SK-N-SH treated with all-trans-retinoic acid at 6 μM for 48 hours (cell line): ENCODE measurements around the gene ARL5A.

Experiments used
- ATAC-seq: fragments of 200-7000 bp; cut with Tn5 transposase; 3 replicates; pipeline ENCODE4 v1.9.1; 2020; ENCODE audit warnings: mild to moderate bottlenecking, moderate library complexity
- ARNTL ChIP-seq: fragments of 450-650 bp; formaldehyde crosslinking; IDR thresholded peaks from 2 replicates; pipeline ENCODE4 v1.5.0; 2020; ENCODE audit warnings: low read depth, mild to moderate bottlenecking, moderate library complexity, borderline replicate concordance
- BACH2 ChIP-seq: fragments of 250-450 bp; sonication (Bioruptor Pico); IDR thresholded peaks from 2 replicates; pipeline ENCODE4 v1.9.0; 2021; ENCODE audit warnings: mild to moderate bottlenecking, borderline replicate concordance
- CSDC2 ChIP-seq: fragments of 250-450 bp; sonication (Bioruptor Pico); IDR thresholded peaks from 2 replicates; pipeline ENCODE4 v1.5.0; 2020; ENCODE audit warnings: mild to moderate bottlenecking, moderate library complexity
- ESRRG ChIP-seq: fragments of 250-450 bp; sonication (Bioruptor Pico); IDR thresholded peaks from 2 replicates; pipeline ENCODE4 v1.6.1; 2021; ENCODE audit warnings: mild to moderate bottlenecking
- ISL1 ChIP-seq: fragments of 250-450 bp; sonication (Bioruptor Pico); IDR thresholded peaks from 2 replicates; pipeline ENCODE4 v2.1.2; 2022; ENCODE audit warnings: mild to moderate bottlenecking, moderate library complexity
- OSR1 ChIP-seq: fragments of 250-450 bp; sonication (Bioruptor Pico); IDR thresholded peaks from 2 replicates; pipeline ENCODE4 v1.8.0; 2022; ENCODE audit warnings: moderate library complexity, mild to moderate bottlenecking, inconsistent platforms
- PATZ1 ChIP-seq: fragments of 250-450 bp; sonication (Bioruptor Pico); IDR thresholded peaks from 2 replicates; pipeline ENCODE4 v1.8.0; 2020; ENCODE audit warnings: mild to moderate bottlenecking, moderate library complexity, borderline replicate concordance
- PPARA ChIP-seq: fragments of 250-450 bp; sonication (Bioruptor Pico); IDR thresholded peaks from 2 replicates; pipeline ENCODE4 v1.5.0; 2020; ENCODE audit warnings: mild to moderate bottlenecking, borderline replicate concordance
- RARB ChIP-seq: fragments of 250-450 bp; sonication (Bioruptor Pico); IDR thresholded peaks from 2 replicates; pipeline ENCODE4 v1.8.0; 2021; ENCODE audit warnings: mild to moderate bottlenecking, moderate library complexity
- SNAI2 ChIP-seq: fragments of 250-450 bp; sonication (Bioruptor Pico); IDR thresholded peaks from 2 replicates; pipeline ENCODE4 v1.5.0; 2020; ENCODE audit warnings: mild to moderate bottlenecking, moderate library complexity
- TCF4 ChIP-seq: fragments of 250-450 bp; sonication (Bioruptor Pico); IDR thresholded peaks from 2 replicates; pipeline ENCODE4 v1.8.0; 2021; ENCODE audit warnings: mild to moderate bottlenecking, moderate library complexity, borderline replicate concordance
- TOX ChIP-seq: fragments of 250-450 bp; sonication (Bioruptor Pico); IDR thresholded peaks from 2 replicates; pipeline ENCODE4 v1.8.0; 2021; ENCODE audit warnings: mild to moderate bottlenecking, moderate library complexity, borderline replicate concordance
- TSHZ2 ChIP-seq: fragments of 250-450 bp; sonication (Bioruptor Pico); IDR thresholded peaks from 2 replicates; pipeline ENCODE4 v1.5.0; 2020; ENCODE audit warnings: mild to moderate bottlenecking, moderate library complexity
- ZC3H10 ChIP-seq: fragments of 250-450 bp; sonication (Bioruptor Pico); IDR thresholded peaks from 2 replicates; pipeline ENCODE4 v1.5.1; 2021; ENCODE audit warnings: mild to moderate bottlenecking, moderate library complexity
- ZFP3 ChIP-seq: fragments of 250-450 bp; sonication (Bioruptor Pico); IDR thresholded peaks from 2 replicates; pipeline ENCODE4 v1.5.0; 2020; ENCODE audit warnings: mild to moderate bottlenecking, moderate library complexity
- ZFP30 ChIP-seq: fragments of 450-650 bp; formaldehyde crosslinking; IDR thresholded peaks from 2 replicates; pipeline ENCODE4 v1.5.0; 2022; ENCODE audit warnings: mild to moderate bottlenecking, moderate library complexity
- ZNF565 ChIP-seq: fragments of 450-650 bp; formaldehyde crosslinking; conservative IDR thresholded peaks from 2 replicates; pipeline ENCODE4 v1.5.0; 2020; ENCODE audit warnings: low read depth, mild to moderate bottlenecking, moderate library complexity
- ZNF70 ChIP-seq: fragments of 450-650 bp; formaldehyde crosslinking; IDR thresholded peaks from 2 replicates; pipeline ENCODE4 v1.5.0; 2020; ENCODE audit warnings: mild to moderate bottlenecking, moderate library complexity
- TF ChIP-seq, protein P1 (sequence below): fragments of 250-450 bp; sonication (Bioruptor Pico); IDR thresholded peaks from 2 replicates; pipeline ENCODE4 v1.5.1; 2020; ENCODE audit warnings: low read depth, mild to moderate bottlenecking, moderate library complexity
- TF ChIP-seq, protein P2 (sequence below): fragments of 250-450 bp; sonication (Bioruptor Pico); IDR thresholded peaks from 2 replicates; pipeline ENCODE4 v1.5.1; 2021; ENCODE audit warnings: mild to moderate bottlenecking, moderate library complexity

Gene ARL5A

DNA sequence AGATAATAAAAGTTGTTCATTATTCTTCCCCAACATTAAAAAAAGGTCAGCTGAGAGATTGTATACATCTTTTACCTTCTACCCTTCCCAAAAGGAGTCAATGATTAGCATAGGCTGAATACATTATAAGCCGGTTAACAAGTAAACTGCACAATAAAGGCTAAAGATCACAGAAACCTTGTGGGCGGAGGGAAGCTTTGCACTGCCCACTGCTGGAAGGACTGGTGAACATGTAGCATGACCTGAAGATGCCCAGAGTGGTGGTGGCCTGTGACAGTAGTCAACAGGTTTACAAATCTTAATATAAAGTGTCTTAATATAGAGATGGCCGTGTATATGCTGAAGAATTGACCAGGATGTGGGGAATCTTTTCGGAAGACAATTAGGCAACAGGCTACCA is 35.6 kb downstream of the ARL5A start:
- TF ChIP-seq ZNF565 (CRISPR knock-in tag) (no peak), ZC3H10 (CRISPR knock-in tag) (no peak)
- TF ChIP-seq, protein P1, sequence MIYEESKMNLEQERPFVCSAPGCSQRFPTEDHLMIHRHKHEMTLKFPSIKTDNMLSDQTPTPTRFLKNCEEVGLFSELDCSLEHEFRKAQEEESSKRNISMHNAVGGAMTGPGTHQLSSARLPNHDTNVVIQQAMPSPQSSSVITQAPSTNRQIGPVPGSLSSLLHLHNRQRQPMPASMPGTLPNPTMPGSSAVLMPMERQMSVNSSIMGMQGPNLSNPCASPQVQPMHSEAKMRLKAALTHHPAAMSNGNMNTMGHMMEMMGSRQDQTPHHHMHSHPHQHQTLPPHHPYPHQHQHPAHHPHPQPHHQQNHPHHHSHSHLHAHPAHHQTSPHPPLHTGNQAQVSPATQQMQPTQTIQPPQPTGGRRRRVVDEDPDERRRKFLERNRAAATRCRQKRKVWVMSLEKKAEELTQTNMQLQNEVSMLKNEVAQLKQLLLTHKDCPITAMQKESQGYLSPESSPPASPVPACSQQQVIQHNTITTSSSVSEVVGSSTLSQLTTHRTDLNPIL (CRISPR knock-in tag), result no peak
- ATAC-seq, result no peak

- ATAC-seq, result no peak
- TF ChIP-seq ZFP3 (CRISPR knock-in tag) (no peak), RARB (CRISPR knock-in tag) (no peak), TCF4 (CRISPR knock-in tag) (no peak), ZFP30 (CRISPR knock-in tag) (no peak), TSHZ2 (CRISPR knock-in tag) (no peak), ZNF565 (CRISPR knock-in tag) (no peak), CSDC2 (no peak), BACH2 (no peak), OSR1 (CRISPR knock-in tag) (no peak), ZC3H10 (CRISPR knock-in tag) (no peak)
- TF ChIP-seq, protein P2, sequence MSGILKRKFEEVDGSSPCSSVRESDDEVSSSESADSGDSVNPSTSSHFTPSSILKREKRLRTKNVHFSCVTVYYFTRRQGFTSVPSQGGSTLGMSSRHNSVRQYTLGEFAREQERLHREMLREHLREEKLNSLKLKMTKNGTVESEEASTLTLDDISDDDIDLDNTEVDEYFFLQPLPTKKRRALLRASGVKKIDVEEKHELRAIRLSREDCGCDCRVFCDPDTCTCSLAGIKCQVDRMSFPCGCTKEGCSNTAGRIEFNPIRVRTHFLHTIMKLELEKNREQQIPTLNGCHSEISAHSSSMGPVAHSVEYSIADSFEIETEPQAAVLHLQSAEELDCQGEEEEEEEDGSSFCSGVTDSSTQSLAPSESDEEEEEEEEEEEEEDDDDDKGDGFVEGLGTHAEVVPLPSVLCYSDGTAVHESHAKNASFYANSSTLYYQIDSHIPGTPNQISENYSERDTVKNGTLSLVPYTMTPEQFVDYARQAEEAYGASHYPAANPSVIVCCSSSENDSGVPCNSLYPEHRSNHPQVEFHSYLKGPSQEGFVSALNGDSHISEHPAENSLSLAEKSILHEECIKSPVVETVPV (CRISPR knock-in tag), result no peak
Observed at GRCh38 chr2:151791545-151791944, 36.7 kb downstream of the ARL5A start.

- TF ChIP-seq TSHZ2 (CRISPR knock-in tag) (no peak), TOX (CRISPR knock-in tag) (no peak), RARB (CRISPR knock-in tag) (no peak), TCF4 (CRISPR knock-in tag) (no peak), ZC3H10 (CRISPR knock-in tag) (no peak), ZNF565 (CRISPR knock-in tag) (no peak), CSDC2 (no peak), ZNF70 (no peak), ISL1 (CRISPR knock-in tag) (no peak), PPARA (CRISPR knock-in tag) (no peak)
- TF ChIP-seq, protein P2 (CRISPR knock-in tag), result no peak
- no peak for ATAC-seq
Observed at GRCh38 chr2:151790689-151791088, 37.5 kb downstream of the ARL5A start.

DNA sequence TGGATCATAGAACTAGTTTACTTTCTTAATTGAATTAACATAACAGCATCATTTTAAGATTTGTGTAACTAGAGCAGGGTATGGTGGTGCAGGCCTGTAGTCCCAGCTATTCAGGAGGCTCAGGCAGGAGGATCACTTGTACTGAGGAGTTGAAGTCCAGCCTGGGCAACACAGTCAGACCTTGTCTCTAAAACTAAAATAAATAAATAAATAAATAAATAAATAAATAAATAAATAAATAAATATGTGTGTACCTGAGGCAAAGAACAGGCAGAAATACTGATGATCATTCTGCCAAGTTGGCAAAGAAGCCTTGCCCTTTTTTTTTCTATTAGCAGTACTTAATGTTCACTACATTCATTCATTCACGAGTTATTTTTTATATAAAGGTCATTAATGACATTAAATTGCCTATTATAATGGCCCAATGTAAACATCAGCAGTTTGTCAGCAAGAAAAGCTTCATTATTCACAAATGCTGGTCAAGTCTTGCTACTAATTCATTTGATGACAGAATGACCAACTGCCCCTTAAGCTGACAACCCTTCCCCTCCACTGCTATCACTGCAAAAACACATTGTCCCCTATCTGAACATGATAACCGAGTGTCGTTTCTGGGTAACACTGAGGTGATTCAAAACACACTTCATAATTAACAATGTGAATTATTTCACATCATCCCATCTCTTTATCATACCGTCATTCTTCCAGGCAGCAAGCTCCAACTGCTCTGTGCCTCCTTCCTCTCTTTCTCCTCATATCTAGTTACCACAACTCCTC is 39.0 kb downstream of the ARL5A start:
- no peak for ATAC-seq
- TF ChIP-seq PPARA (CRISPR knock-in tag), result no peak
- no peak for TF ChIP-seq ZNF565 (CRISPR knock-in tag)
- TF ChIP-seq BACH2, result no peak
- no peak for TF ChIP-seq ZNF70
- TF ChIP-seq ARNTL (CRISPR knock-in tag), result no peak
- no peak for TF ChIP-seq PATZ1
- no peak for TF ChIP-seq ESRRG (CRISPR knock-in tag)
- TF ChIP-seq, protein P2 (CRISPR knock-in tag), result no peak
- no peak for TF ChIP-seq ZFP3 (CRISPR knock-in tag)
- no peak for TF ChIP-seq SNAI2 (CRISPR knock-in tag)
